MM.1S (cell line): ENCODE data around the gene PCDHGA4.

Source experiments
- EZH2 ChIP-seq: fragments of 300-600 bp; sonication (generic); optimal IDR thresholded peaks from 2 replicates; pipeline ENCODE3; 2017; ENCODE audit warnings: low read depth, mild to moderate bottlenecking, antibody characterized with exemption, low read length, mixed read lengths
- EZH2phosphoT487 ChIP-seq: fragments of 300-600 bp; sonication (generic); IDR thresholded peaks from 2 replicates; pipeline ENCODE4 v1.6.1; 2018; ENCODE audit warnings: antibody characterized with exemption, low read length
- TF ChIP-seq, protein P1 (sequence below): fragments of 300-600 bp; sonication (generic); IDR thresholded peaks from 2 replicates; pipeline ENCODE4 v1.5.1; 2016; ENCODE audit warnings: antibody characterized with exemption, low read length, mixed read lengths

DNA sequence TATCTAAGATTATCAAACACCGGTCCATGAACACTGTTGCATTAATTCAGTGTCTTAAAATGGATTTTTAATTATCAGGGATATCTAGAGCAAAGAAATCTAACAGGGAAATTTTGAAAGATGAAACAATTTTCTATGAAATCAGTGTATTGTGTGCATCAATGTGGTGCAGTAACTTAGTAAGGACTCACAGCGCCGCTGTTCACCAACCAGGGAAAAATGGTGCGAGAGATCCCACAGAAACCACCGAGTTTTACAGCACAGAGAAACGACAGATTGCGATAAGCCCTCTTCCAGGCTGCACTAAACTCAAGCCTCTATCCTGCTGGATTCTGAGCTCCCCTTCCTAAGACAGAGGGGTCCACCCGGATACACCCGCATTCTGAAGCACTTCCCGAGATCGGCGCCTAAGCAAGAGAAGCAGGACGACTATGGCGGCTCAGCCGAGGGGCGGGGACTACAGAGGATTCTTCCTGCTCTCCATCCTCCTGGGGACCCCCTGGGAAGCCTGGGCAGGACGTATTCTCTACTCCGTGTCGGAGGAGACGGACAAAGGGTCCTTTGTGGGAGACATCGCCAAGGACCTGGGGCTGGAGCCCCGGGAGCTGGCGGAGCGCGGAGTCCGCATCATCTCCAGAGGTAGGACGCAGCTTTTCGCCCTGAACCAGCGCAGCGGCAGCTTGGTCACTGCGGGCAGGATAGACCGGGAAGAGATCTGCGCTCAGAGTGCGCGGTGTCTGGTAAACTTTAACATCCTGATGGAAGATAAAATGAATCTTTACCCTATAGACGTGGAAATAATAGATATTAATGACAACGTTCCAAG, 27.9 kb downstream of the PCDHGA4 start, which contains the start of gene PCDHGA7:
- TF ChIP-seq, protein P1, sequence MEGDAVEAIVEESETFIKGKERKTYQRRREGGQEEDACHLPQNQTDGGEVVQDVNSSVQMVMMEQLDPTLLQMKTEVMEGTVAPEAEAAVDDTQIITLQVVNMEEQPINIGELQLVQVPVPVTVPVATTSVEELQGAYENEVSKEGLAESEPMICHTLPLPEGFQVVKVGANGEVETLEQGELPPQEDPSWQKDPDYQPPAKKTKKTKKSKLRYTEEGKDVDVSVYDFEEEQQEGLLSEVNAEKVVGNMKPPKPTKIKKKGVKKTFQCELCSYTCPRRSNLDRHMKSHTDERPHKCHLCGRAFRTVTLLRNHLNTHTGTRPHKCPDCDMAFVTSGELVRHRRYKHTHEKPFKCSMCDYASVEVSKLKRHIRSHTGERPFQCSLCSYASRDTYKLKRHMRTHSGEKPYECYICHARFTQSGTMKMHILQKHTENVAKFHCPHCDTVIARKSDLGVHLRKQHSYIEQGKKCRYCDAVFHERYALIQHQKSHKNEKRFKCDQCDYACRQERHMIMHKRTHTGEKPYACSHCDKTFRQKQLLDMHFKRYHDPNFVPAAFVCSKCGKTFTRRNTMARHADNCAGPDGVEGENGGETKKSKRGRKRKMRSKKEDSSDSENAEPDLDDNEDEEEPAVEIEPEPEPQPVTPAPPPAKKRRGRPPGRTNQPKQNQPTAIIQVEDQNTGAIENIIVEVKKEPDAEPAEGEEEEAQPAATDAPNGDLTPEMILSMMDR: peak; percentile 76
- TF ChIP-seq EZH2: no peak
- TF ChIP-seq EZH2phosphoT487: no peak
